ENCODE data around the gene TNFAIP8L1. TPM values are rescaled to one million over a fixed set of nuclear protein-coding genes. Genes with fewer than 3 reads are reported as not detected.
A peak's percentile ranks its signal among the peaks of the same experiment; 100 is the strongest.

TNFAIP8L1 gene
- total RNA-seq, 1 donor from 2014 or later, result 8.5 TPM

- DNase-seq (ENCODE audit: low spot score, unreplicated experiment), result no peak
- Mint-ChIP-seq H3K27me3 (no peaks in the 10 kb centered on the region), H3K4me3 (ENCODE audit: low read depth) (no peak overlapping the region), H3K36me3 (ENCODE audit: insufficient read depth) (peaks cover 16% of the 10 kb centered on the region), H3K27ac (no peak overlapping the region), H3K9me3 (ENCODE audit: low read depth) (no peaks in the 10 kb centered on the region), H3K4me1 (ENCODE audit: low read depth) (no peaks in the 10 kb centered on the region)
- no peak for TF ChIP-seq CTCF (IDR thresholded peaks at IDR 0.05; ENCODE audit: unreplicated experiment)
These were observed 50.1 kb downstream of the TNFAIP8L1 start for GRCh38 chr19:4689403-4689802.

- no peak for TF ChIP-seq CTCF (IDR thresholded peaks at IDR 0.05; ENCODE audit: unreplicated experiment)
- no peaks in the 10 kb centered on the region for H3K27me3 Mint-ChIP-seq
- no peak overlapping the region for H3K4me3 Mint-ChIP-seq (ENCODE audit: low read depth)
- H3K36me3 Mint-ChIP-seq (ENCODE audit: insufficient read depth), result peaks cover 20% of the 10 kb centered on the region
- H3K9me3 Mint-ChIP-seq (ENCODE audit: low read depth), result no peaks in the 10 kb centered on the region
- H3K27ac Mint-ChIP-seq, result no peak overlapping the region
- DNase-seq (ENCODE audit: low spot score, unreplicated experiment), result no peak
- H3K4me1 Mint-ChIP-seq (ENCODE audit: low read depth), result no peaks in the 10 kb centered on the region
These were observed 51.0 kb downstream of the TNFAIP8L1 start for GRCh38 chr19:4690361-4690760.

- no peak for DNase-seq (ENCODE audit: low spot score, unreplicated experiment)
- Mint-ChIP-seq H3K4me1 (ENCODE audit: low read depth) (no peaks in the 10 kb centered on the region), H3K9me3 (ENCODE audit: low read depth) (no peaks in the 10 kb centered on the region), H3K27me3 (no peaks in the 10 kb centered on the region), H3K4me3 (ENCODE audit: low read depth) (no peak overlapping the region), H3K36me3 (ENCODE audit: insufficient read depth) (peaks cover 21% of the 10 kb centered on the region), H3K27ac (no peak overlapping the region)
- no peak for TF ChIP-seq CTCF (IDR thresholded peaks at IDR 0.05; ENCODE audit: unreplicated experiment)
These were observed 52.1 kb downstream of the TNFAIP8L1 start for GRCh38 chr19:4691373-4691772.

- no peak for DNase-seq (ENCODE audit: low spot score, unreplicated experiment)
- H3K4me3 Mint-ChIP-seq (ENCODE audit: low read depth), result no peak overlapping the region
- no peaks in the 10 kb centered on the region for H3K4me1 Mint-ChIP-seq (ENCODE audit: low read depth)
- peak overlapping the region; percentile 37 for H3K27ac Mint-ChIP-seq
- no peaks in the 10 kb centered on the region for H3K27me3 Mint-ChIP-seq
- no peak for TF ChIP-seq CTCF (IDR thresholded peaks at IDR 0.05; ENCODE audit: unreplicated experiment)
- no peaks in the 10 kb centered on the region for H3K9me3 Mint-ChIP-seq (ENCODE audit: low read depth)
- H3K36me3 Mint-ChIP-seq (ENCODE audit: insufficient read depth), result peaks cover 21% of the 10 kb centered on the region
These were observed 53.1 kb downstream of the TNFAIP8L1 start for GRCh38 chr19:4692251-4693077.

GRCh38 chr19:4693078-4693350 is 53.7 kb downstream of the TNFAIP8L1 start:
- H3K4me1 Mint-ChIP-seq (ENCODE audit: low read depth), result no peaks in the 10 kb centered on the region
- H3K9me3 Mint-ChIP-seq (ENCODE audit: low read depth), result no peaks in the 10 kb centered on the region
- H3K36me3 Mint-ChIP-seq (ENCODE audit: insufficient read depth), result peaks cover 22% of the 10 kb centered on the region
- H3K27ac Mint-ChIP-seq, result peak overlapping the region; percentile 50
- no peaks in the 10 kb centered on the region for H3K27me3 Mint-ChIP-seq
- TF ChIP-seq CTCF (IDR thresholded peaks at IDR 0.05; ENCODE audit: unreplicated experiment), result no peak
- H3K4me3 Mint-ChIP-seq (ENCODE audit: low read depth), result no peak overlapping the region
- no peak for DNase-seq (ENCODE audit: low spot score, unreplicated experiment)
